Nephron progenitor cell (in vitro differentiated cells): ENCODE data around the gene ABCA2.

ENCODE experiments used
- DNase-seq: peaks from one replicate; pipeline ENCODE4 v3.0.0; 2021
- H3K27ac Mint-ChIP-seq: 2 replicates; pipeline ENCODE4 v1.8.0; 2021; ENCODE audit warnings: mild to moderate bottlenecking, moderate library complexity, mixed read lengths
- H3K27me3 Mint-ChIP-seq: 2 replicates; pipeline ENCODE4 v1.8.0; 2021; ENCODE audit warnings: mild to moderate bottlenecking, low read depth, mixed read lengths; ENCODE audit not compliant: poor library complexity
- H3K36me3 Mint-ChIP-seq: 2 replicates; pipeline ENCODE4 v1.8.0; 2021; ENCODE audit warnings: low read depth, mixed read lengths
- H3K4me1 Mint-ChIP-seq: 2 replicates; pipeline ENCODE4 v1.8.0; 2021; ENCODE audit warnings: mixed read lengths
- H3K4me3 Mint-ChIP-seq: 2 replicates; pipeline ENCODE4 v1.8.0; 2021; ENCODE audit warnings: mild to moderate bottlenecking, moderate library complexity, mixed read lengths
- H3K9me3 Mint-ChIP-seq: 2 replicates; pipeline ENCODE4 v1.8.0; 2021; ENCODE audit warnings: mild to moderate bottlenecking, moderate library complexity, mixed read lengths
- TF ChIP-seq, protein P1 (sequence below): fragments of 200-600 bp; sonication (generic); IDR thresholded peaks from 2 replicates; pipeline ENCODE4 v1.5.0; 2021; ENCODE audit warnings: antibody characterized with exemption

ABCA2 gene

GRCh38 chr9:137022662-137023008, 5.4 kb downstream of the ABCA2 start:
- Mint-ChIP-seq H3K9me3 (no peaks in the 10 kb centered on the region), H3K36me3 (no peaks in the 10 kb centered on the region), H3K27ac (no peak overlapping the region), H3K27me3 (no peaks in the 10 kb centered on the region), H3K4me1 (peaks cover 19% of the 10 kb centered on the region), H3K4me3 (no peak overlapping the region)
- TF ChIP-seq, protein P1, sequence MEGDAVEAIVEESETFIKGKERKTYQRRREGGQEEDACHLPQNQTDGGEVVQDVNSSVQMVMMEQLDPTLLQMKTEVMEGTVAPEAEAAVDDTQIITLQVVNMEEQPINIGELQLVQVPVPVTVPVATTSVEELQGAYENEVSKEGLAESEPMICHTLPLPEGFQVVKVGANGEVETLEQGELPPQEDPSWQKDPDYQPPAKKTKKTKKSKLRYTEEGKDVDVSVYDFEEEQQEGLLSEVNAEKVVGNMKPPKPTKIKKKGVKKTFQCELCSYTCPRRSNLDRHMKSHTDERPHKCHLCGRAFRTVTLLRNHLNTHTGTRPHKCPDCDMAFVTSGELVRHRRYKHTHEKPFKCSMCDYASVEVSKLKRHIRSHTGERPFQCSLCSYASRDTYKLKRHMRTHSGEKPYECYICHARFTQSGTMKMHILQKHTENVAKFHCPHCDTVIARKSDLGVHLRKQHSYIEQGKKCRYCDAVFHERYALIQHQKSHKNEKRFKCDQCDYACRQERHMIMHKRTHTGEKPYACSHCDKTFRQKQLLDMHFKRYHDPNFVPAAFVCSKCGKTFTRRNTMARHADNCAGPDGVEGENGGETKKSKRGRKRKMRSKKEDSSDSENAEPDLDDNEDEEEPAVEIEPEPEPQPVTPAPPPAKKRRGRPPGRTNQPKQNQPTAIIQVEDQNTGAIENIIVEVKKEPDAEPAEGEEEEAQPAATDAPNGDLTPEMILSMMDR = no peak
- no peak for DNase-seq

DNA sequence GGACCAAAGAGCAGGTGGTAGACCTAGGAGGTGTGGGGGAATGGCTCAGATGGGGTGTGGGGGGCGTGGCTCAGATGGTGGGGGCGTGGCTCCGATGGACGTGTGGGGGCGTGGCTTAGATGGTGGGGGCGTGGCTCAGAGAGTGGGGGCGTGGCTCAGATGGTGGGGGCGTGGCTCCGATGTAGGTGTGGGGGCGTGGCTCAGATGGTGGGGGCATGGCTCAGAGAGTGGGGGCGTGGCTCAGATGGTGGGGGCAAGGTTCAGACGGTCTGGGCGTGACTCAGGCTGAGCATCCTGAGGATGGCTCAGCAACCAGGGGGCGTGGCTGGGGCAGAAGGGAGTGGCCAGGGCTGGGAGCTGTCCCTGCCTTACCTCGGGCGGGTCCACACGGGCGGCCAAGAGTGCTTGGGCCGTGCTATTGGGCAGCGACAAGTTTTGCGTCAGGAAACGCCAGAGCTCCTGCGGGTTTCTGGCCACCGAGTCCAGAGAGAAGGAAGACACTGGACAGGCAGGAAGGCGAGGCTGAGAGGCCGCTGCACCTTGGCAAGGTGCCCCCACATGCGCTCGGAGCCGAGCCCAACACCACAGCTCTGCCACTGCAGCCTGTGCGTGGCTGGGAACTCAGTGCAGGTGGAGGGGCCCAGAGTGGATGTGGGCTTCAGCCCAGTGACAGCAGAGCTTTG, 5.9 kb downstream of the ABCA2 start:
- TF ChIP-seq, protein P1 = no peak
- Mint-ChIP-seq H3K4me1 (peaks cover 16% of the 10 kb centered on the region), H3K4me3 (no peak overlapping the region), H3K27me3 (no peaks in the 10 kb centered on the region), H3K9me3 (no peaks in the 10 kb centered on the region), H3K27ac (no peak overlapping the region), H3K36me3 (peaks cover under 1% of the 10 kb centered on the region)
- DNase-seq = peak; percentile 60

GRCh38 chr9:137021568-137021978, 6.5 kb downstream of the ABCA2 start:
- no peak overlapping the region for H3K27ac Mint-ChIP-seq
- no peak for DNase-seq
- H3K4me1 Mint-ChIP-seq = peaks cover 15% of the 10 kb centered on the region
- peaks cover 6% of the 10 kb centered on the region for H3K36me3 Mint-ChIP-seq
- TF ChIP-seq, protein P1 = no peak
- no peaks in the 10 kb centered on the region for H3K9me3 Mint-ChIP-seq
- no peaks in the 10 kb centered on the region for H3K27me3 Mint-ChIP-seq
- H3K4me3 Mint-ChIP-seq = no peak overlapping the region

DNA sequence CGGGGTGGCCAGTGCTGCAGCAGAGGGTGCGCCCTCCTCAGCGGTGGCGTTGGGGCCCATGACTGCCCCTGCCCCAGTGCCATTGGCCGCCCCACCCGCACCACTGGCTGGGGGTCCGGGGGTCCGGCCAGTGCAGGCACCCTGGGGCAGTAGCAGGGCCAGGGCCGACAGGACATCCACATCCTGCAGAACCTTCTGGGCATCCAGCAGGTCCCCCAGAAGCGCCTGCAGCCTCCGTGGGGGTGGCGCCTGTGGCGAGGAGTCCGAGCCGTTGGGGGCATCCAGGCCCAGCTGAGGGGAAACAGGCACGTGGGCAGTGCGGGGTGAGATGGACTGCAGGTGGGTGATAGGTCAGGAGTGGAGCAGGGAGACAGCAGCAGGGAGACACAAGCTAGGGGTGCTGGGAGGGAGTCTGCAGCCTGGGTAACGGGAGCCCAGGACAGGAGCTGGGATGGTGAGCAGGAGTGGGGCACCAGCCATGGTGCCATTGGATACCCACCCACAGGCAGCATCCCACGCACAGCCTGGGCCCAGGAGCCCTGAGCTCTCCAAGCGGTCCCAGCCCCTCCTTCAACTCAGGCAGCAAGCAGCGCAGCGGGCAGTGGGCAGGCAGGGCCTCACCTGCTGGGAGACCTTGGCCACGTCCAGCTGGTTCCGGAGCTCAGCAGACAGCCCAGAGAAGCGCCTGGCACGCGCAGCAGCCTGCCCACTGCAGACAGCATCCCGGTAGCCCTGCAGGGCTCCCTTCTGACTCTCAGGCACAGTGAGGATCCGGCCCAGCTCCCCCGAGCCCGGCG, 7.1 kb downstream of the ABCA2 start:
- Mint-ChIP-seq H3K36me3 (peaks cover 6% of the 10 kb centered on the region), H3K4me3 (no peak overlapping the region), H3K4me1 (peaks cover 15% of the 10 kb centered on the region), H3K9me3 (no peaks in the 10 kb centered on the region), H3K27me3 (no peaks in the 10 kb centered on the region), H3K27ac (no peak overlapping the region)
- no peak for DNase-seq
- TF ChIP-seq, protein P1 = no peak

DNA sequence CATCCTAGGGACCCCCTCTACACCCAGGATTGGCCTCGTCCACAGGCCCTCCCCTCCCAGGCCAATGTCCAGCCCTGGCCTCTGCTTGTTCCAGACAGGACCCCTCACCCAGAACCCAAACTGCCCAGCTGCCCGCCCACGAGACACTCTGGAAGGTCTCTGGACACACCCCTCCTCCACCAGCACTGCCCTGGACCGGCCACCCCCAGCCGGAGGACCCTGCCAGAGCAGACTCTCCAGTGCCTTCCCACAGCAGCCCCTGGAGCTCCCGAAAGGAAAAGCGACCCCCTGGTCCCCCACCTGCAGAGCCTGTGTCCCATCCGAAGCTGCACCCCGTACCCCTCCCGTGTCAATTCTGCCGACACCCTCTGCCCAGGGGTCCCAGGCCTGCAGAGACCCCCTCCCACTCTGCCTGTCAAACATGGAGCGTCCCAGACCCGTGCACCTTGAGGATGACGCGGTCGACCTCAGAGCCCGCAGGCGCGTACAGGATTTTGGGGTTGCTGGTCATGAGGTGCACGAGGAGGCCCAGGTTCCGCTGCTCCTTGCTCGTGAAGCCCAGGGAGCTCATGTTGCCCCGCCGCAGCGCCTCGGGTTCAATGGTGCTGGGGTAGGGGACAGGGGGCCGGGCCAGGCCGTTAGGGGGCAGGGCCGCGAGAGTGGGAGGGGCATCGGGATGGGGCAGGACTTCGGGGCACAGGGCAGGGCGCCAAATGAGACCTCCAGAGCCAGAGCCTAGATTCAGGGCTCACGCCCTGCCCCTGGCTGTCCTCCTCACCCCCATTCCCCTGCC, 8.0 kb downstream of the ABCA2 start:
- no peak for DNase-seq
- Mint-ChIP-seq H3K36me3 (peaks cover 6% of the 10 kb centered on the region), H3K27ac (peak overlapping the region; percentile 74), H3K4me1 (peaks cover 15% of the 10 kb centered on the region), H3K27me3 (no peaks in the 10 kb centered on the region), H3K4me3 (no peak overlapping the region), H3K9me3 (no peaks in the 10 kb centered on the region)
- TF ChIP-seq, protein P1 = no peak
